Measurements from ENCODE around the gene ADARB2. TPM values are rescaled to one million over a fixed set of nuclear protein-coding genes. Genes with fewer than 3 reads are reported as not detected.

ADARB2 gene
- total RNA-seq, 2 experiments from 2014 or later = 0.28 to 0.40 TPM

- no peak for DNase-seq
- no peaks in the 10 kb centered on the region for H3K36me3 Mint-ChIP-seq
- POLR2A ChIA-PET = no interaction called here
- H3K27ac Mint-ChIP-seq = no peak overlapping the region
- H3K4me3 Mint-ChIP-seq = no peak overlapping the region
- no peaks in the 10 kb centered on the region for H3K9me3 Mint-ChIP-seq
- H3K4me1 Mint-ChIP-seq = no peaks in the 10 kb centered on the region
- no peaks in the 10 kb centered on the region for H3K27me3 Mint-ChIP-seq
- no peak for ATAC-seq (ENCODE audit: low read depth)
These were observed 184.2 kb downstream of the ADARB2 start for GRCh38 chr10:1552881-1553670.

- Mint-ChIP-seq H3K4me3 (no peak overlapping the region), H3K27me3 (no peaks in the 10 kb centered on the region), H3K36me3 (no peaks in the 10 kb centered on the region), H3K4me1 (no peaks in the 10 kb centered on the region), H3K9me3 (no peaks in the 10 kb centered on the region), H3K27ac (no peak overlapping the region)
- no peak for ATAC-seq (ENCODE audit: low read depth)
- POLR2A ChIA-PET = no interaction called here
- no peak for DNase-seq
These were observed 184.9 kb downstream of the ADARB2 start for GRCh38 chr10:1552406-1552805.

- no peaks in the 10 kb centered on the region for H3K4me1 Mint-ChIP-seq
- ATAC-seq (ENCODE audit: low read depth) (no peak), DNase-seq (no peak)
- H3K4me3 Mint-ChIP-seq = no peak overlapping the region
- POLR2A ChIA-PET = no interaction called here
- no peak overlapping the region for H3K27ac Mint-ChIP-seq
- no peaks in the 10 kb centered on the region for H3K36me3 Mint-ChIP-seq
- H3K27me3 Mint-ChIP-seq = no peaks in the 10 kb centered on the region
- H3K9me3 Mint-ChIP-seq = no peaks in the 10 kb centered on the region
These were observed 185.5 kb downstream of the ADARB2 start for GRCh38 chr10:1551636-1552338.

DNA sequence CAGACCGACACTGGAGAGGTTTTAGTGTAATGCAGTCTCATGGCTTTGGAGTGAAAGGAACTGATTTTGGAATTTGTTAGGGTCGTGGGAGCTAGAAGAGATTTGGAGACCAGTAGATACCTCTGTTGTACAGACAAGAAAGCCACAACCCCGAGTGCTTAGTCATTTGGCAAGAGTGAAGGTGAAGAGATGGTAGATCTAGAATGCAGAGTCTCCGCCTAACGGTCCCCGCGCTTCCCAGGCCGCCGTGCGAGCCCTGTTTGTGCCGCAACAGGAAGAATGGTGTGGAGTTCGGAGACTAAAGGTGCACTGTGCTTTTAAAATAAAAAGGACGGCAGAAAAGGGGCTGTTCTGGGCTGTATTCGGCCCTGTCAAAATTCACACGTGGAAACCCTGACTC, 186.7 kb downstream of the ADARB2 start:
- POLR2A ChIA-PET = no interaction called here
- no peak overlapping the region for H3K27ac Mint-ChIP-seq
- no peaks in the 10 kb centered on the region for H3K27me3 Mint-ChIP-seq
- no peak overlapping the region for H3K4me3 Mint-ChIP-seq
- H3K9me3 Mint-ChIP-seq = no peaks in the 10 kb centered on the region
- no peaks in the 10 kb centered on the region for H3K36me3 Mint-ChIP-seq
- ATAC-seq (ENCODE audit: low read depth) (no peak), DNase-seq (no peak)
- H3K4me1 Mint-ChIP-seq = no peaks in the 10 kb centered on the region

- no peak for DNase-seq
- ATAC-seq (ENCODE audit: low read depth) = no peak
- POLR2A ChIA-PET = no interaction called here
- H3K27ac Mint-ChIP-seq = no peak overlapping the region
- H3K27me3 Mint-ChIP-seq = no peaks in the 10 kb centered on the region
- H3K36me3 Mint-ChIP-seq = no peaks in the 10 kb centered on the region
- no peaks in the 10 kb centered on the region for H3K4me1 Mint-ChIP-seq
- no peak overlapping the region for H3K4me3 Mint-ChIP-seq
- H3K9me3 Mint-ChIP-seq = no peaks in the 10 kb centered on the region
These were observed 187.1 kb downstream of the ADARB2 start for GRCh38 chr10:1550291-1550595.

- Mint-ChIP-seq H3K9me3 (no peaks in the 10 kb centered on the region), H3K27ac (no peak overlapping the region), H3K4me1 (no peaks in the 10 kb centered on the region), H3K36me3 (no peaks in the 10 kb centered on the region), H3K27me3 (no peaks in the 10 kb centered on the region), H3K4me3 (no peak overlapping the region)
- POLR2A ChIA-PET = no interaction called here
- ATAC-seq (ENCODE audit: low read depth) (no peak), DNase-seq (no peak)
These were observed 187.6 kb downstream of the ADARB2 start for GRCh38 chr10:1549591-1550290.

DNA sequence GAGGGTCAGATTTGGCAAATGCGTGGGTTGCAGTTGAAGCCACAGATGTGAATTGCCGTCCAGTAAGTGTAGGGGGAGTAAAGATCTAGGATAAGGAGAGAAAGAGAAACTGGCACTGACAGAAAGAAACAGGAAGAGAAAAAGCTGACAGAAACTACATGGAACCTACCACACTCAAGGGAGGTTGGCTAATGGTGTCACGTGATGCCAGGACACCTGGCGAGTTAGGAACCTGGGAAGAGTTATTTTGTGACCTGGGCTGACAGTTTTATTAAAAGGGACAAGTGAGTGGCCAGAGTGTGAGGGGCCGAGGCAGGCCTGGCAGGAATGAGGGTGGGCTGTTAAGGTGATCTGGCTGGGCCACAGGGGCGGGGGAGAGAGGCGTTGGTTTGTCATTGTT, 188.7 kb downstream of the ADARB2 start:
- Mint-ChIP-seq H3K4me3 (no peak overlapping the region), H3K36me3 (no peaks in the 10 kb centered on the region), H3K4me1 (no peaks in the 10 kb centered on the region), H3K27me3 (no peaks in the 10 kb centered on the region), H3K27ac (no peak overlapping the region), H3K9me3 (no peaks in the 10 kb centered on the region)
- no peak for ATAC-seq (ENCODE audit: low read depth)
- DNase-seq = no peak
- POLR2A ChIA-PET = no interaction called here

GRCh38 chr10:1548146-1548545, 189.2 kb downstream of the ADARB2 start:
- Mint-ChIP-seq H3K4me1 (no peaks in the 10 kb centered on the region), H3K27me3 (no peaks in the 10 kb centered on the region), H3K36me3 (no peaks in the 10 kb centered on the region), H3K27ac (no peak overlapping the region), H3K9me3 (no peaks in the 10 kb centered on the region), H3K4me3 (no peak overlapping the region)
- DNase-seq = no peak
- POLR2A ChIA-PET = no interaction called here
- no peak for ATAC-seq (ENCODE audit: low read depth)

DNA sequence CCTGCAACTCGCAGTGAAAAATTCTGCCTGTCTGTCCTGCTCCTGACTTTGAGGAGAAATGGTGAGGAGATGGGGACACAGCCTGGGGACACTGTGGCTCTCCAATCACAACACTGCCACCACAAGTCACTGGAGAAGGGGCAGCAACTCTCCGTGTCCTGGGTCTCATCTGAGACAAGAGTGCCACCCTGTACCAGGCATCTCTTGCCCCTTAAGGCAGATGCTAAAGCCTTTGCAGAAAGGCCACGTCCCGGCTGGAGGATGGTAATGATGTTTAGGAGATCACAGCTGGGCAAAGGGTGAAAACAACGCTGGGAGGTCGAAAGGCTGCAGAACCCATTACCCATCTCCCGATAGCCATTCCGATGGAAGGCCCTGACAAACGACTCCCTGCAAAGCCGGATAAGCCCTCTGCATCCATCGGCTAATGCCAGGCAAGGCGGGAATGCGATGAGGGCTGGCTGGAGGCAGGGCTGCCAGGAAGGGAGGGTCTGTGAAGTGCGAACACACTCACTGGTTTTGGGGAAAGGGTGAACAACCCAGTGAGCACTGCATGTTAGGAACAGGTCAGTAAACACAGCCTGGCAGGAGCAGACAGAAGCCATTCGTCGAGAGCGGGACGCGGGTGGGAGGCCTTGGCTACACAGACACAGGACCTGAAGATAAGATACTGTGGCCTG, 190.8 kb downstream of the ADARB2 start:
- no peak overlapping the region for H3K4me3 Mint-ChIP-seq
- POLR2A ChIA-PET = no interaction called here
- H3K4me1 Mint-ChIP-seq = no peaks in the 10 kb centered on the region
- no peak for DNase-seq
- ATAC-seq (ENCODE audit: low read depth) = no peak
- H3K9me3 Mint-ChIP-seq = no peaks in the 10 kb centered on the region
- H3K36me3 Mint-ChIP-seq = no peaks in the 10 kb centered on the region
- no peaks in the 10 kb centered on the region for H3K27me3 Mint-ChIP-seq
- H3K27ac Mint-ChIP-seq = no peak overlapping the region

DNA sequence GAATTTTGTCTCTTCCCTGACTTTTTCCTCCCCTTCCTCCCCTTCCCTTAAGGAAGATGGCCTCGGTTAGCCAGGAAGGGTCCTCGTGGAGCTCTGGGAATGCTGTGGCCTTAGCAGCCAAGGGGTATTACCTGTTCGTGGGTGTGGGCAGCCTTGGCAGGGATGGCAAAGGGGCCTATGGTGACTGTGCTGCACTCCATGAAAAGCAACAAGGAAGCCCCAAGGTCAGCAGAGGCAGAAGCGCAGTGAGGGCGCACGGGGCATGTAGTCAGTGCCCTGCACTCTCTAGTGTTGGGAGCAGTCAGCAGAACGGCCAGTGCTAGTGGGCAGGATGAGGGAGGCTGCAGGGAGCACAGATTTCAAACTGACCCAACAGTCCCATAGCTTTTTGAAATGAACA, 191.8 kb downstream of the ADARB2 start:
- H3K27ac Mint-ChIP-seq = no peak overlapping the region
- no peaks in the 10 kb centered on the region for H3K4me1 Mint-ChIP-seq
- no peak overlapping the region for H3K4me3 Mint-ChIP-seq
- no peaks in the 10 kb centered on the region for H3K36me3 Mint-ChIP-seq
- POLR2A ChIA-PET = no interaction called here
- H3K27me3 Mint-ChIP-seq = no peaks in the 10 kb centered on the region
- DNase-seq (no peak), ATAC-seq (ENCODE audit: low read depth) (no peak)
- no peaks in the 10 kb centered on the region for H3K9me3 Mint-ChIP-seq

- H3K36me3 Mint-ChIP-seq = no peaks in the 10 kb centered on the region
- no peak for DNase-seq
- no peaks in the 10 kb centered on the region for H3K27me3 Mint-ChIP-seq
- H3K9me3 Mint-ChIP-seq = no peaks in the 10 kb centered on the region
- ATAC-seq (ENCODE audit: low read depth) = no peak
- H3K4me3 Mint-ChIP-seq = no peak overlapping the region
- no peaks in the 10 kb centered on the region for H3K4me1 Mint-ChIP-seq
- POLR2A ChIA-PET = no interaction called here
- no peak overlapping the region for H3K27ac Mint-ChIP-seq
These were observed 192.4 kb downstream of the ADARB2 start for GRCh38 chr10:1544929-1545328.

DNA sequence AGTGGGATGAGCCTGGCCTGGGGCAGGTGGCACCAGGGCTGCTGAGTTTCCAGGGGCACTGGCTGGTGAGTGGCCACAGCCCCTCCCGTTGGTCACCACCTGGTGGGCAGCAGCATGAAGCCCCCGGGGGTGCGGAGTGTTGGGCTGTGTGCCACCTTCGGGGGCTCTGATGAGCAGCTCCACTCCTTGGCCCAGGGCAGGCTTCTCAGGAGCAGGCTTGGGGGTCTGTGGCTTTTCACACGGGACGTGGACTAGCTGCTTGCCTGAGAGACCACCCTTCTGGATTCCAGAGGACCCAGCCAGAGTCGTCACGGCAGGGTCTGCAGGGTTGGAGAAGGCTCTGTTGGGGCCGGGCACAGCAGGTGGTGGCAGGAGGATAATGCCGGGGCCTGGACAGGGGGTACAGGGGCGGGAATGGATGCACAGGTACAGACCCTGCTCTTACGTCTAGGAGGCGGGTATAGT, 193.1 kb downstream of the ADARB2 start:
- Mint-ChIP-seq H3K4me3 (no peak overlapping the region), H3K9me3 (no peaks in the 10 kb centered on the region), H3K27me3 (no peaks in the 10 kb centered on the region), H3K36me3 (no peaks in the 10 kb centered on the region), H3K4me1 (no peaks in the 10 kb centered on the region), H3K27ac (no peak overlapping the region)
- POLR2A ChIA-PET = no interaction called here
- DNase-seq (no peak), ATAC-seq (ENCODE audit: low read depth) (no peak)

DNA sequence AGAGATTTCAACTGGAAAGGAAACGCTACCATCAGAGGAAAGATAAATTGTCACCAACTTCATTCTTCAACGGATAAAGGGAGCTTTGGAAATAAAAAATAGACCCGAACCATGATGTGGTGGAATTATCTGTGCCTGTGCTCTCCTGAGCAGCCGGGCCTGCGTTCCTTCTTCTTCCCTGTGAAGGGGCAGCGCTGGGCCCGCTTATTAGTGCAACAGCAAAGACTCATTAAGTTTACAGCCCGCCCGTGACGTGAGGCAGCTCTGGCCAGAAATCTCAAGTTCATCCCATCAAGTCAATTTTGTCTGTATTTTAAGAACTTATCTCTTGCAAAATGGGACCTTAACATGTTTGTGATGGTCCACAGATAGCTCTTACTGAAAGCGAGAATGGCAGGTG, 193.7 kb downstream of the ADARB2 start:
- no peaks in the 10 kb centered on the region for H3K4me1 Mint-ChIP-seq

More for the DNA sequence above, 193.7 kb downstream of the ADARB2 start:
- Mint-ChIP-seq H3K36me3 (no peaks in the 10 kb centered on the region), H3K9me3 (no peaks in the 10 kb centered on the region), H3K27me3 (no peaks in the 10 kb centered on the region), H3K27ac (no peak overlapping the region), H3K4me3 (no peak overlapping the region)
- ATAC-seq (ENCODE audit: low read depth) = no peak
- POLR2A ChIA-PET = no interaction called here
- no peak for DNase-seq

Data from activated naive CD8-positive, alpha-beta T cell treated with anti-CD3 and anti-CD28 coated beads, Interleukin-2, amount 10 ng/mL, durations not matched to agents 7 days and 5 days (primary cell).